SK-N-SH (cell line): ENCODE data around the gene CLMP.

Experiments used
- CTCF ChIP-seq: fragments of 200-600 bp; sonication (generic); IDR thresholded peaks from 2 replicates; pipeline ENCODE4 v1.6.1; 2017; ENCODE audit warnings: antibody characterized with exemption, mild to moderate bottlenecking, moderate library complexity
- EP300 ChIP-seq, 2 experiments: IDR thresholded peaks; 2 replicates each; pipeline versions ENCODE4 v1.4.0 to v1.6.1; 2012; ENCODE audit warnings: borderline replicate concordance in 1 of 2, low read depth in 1 of 2, low read length in 1 of 2
- NFIC ChIP-seq: IDR thresholded peaks from 2 replicates; pipeline ENCODE4 v1.4.0; 2012; ENCODE audit warnings: borderline replicate concordance
- POLR2AphosphoS5 ChIP-seq: IDR thresholded peaks from 2 replicates; pipeline ENCODE4 v1.6.1; 2012; ENCODE audit warnings: low read depth, low read length
- REST ChIP-seq: IDR thresholded peaks from 2 replicates; pipeline ENCODE4 v1.6.1; 2012; ENCODE audit warnings: mild to moderate bottlenecking, low read depth, low read length, moderate library complexity
- SIN3A ChIP-seq: IDR thresholded peaks from 2 replicates; pipeline ENCODE4 v1.6.1; 2012; ENCODE audit warnings: low read depth, mild to moderate bottlenecking, low read length, moderate library complexity, borderline replicate concordance
- TAF1 ChIP-seq: IDR thresholded peaks from 2 replicates; pipeline ENCODE4 v1.6.1; 2012; ENCODE audit warnings: low read depth, mild to moderate bottlenecking, low read length, moderate library complexity, borderline replicate concordance
- TCF12 ChIP-seq: IDR thresholded peaks from 2 replicates; pipeline ENCODE4 v1.4.0; 2012

GRCh38 chr11:123055191-123055901, 139.7 kb downstream of the CLMP start:
- TF ChIP-seq CTCF: no peak
- no peak for TF ChIP-seq TCF12
- TF ChIP-seq TAF1: no peak
- no peak for TF ChIP-seq REST
- no peak for TF ChIP-seq NFIC
- TF ChIP-seq SIN3A: no peak
- TF ChIP-seq POLR2AphosphoS5: no peak
- TF ChIP-seq EP300 (IDR thresholded peaks at IDR 0.05; ENCODE audit: borderline replicate concordance in 1 of 2, low read depth in 1 of 2, low read length in 1 of 2): no peak
